ENCODE results near the gene PLCB1. TPM values are rescaled to one million over a fixed set of nuclear protein-coding genes. Genes with fewer than 3 reads are reported as not detected.

Gene PLCB1
- total and polyA plus RNA-seq, 10 of the 15 experiments (the other 5 are each of a cell fraction or from before 2014, with no cell fraction given): 0.05 to 5.3 (median 0.17) TPM; not detected in 1

- Histone ChIP-seq H3K79me2 (ENCODE audit: control insufficient read depth, insufficient read depth, low read length) (no peaks in the 10 kb centered on the region), H3K4me2 (ENCODE audit: control insufficient read depth, insufficient read depth) (no peak overlapping the region), H4K20me1 (ENCODE audit: control insufficient read depth, insufficient read depth) (no peaks in the 10 kb centered on the region), H3K36me3 (ENCODE audit: control insufficient read depth in 2 of 2, insufficient read depth in 2 of 2, low read length in 1 of 2) (no peaks in the 10 kb centered on the region), H3K9ac (ENCODE audit: control insufficient read depth, insufficient read depth, low read length) (no peak overlapping the region), H3K27me3 (replicated peaks in 1 of 2; ENCODE audit: control insufficient read depth in 2 of 2, insufficient read depth in 2 of 2, low read length in 1 of 2) (no peaks in the 10 kb centered on the region; a peak in 1 of 4 replicates), H3K4me1 (ENCODE audit: control insufficient read depth, insufficient read depth, low read length) (no peaks in the 10 kb centered on the region), H2AFZ (ENCODE audit: control insufficient read depth, low read depth, low read length) (no peak overlapping the region), H3K27ac (ENCODE audit: control insufficient read depth, insufficient read depth) (no peak overlapping the region), H3K9me3 (replicated peaks; ENCODE audit: control insufficient read depth, insufficient read depth, low read length) (no peaks in the 10 kb centered on the region), H3K4me3 (no peak overlapping the region)
- POLR2A ChIA-PET: interaction anchor here (1.0 kb wide), 1 partner anchor 21 kb away, joined by 3 read pairs; no protein-coding TSS in a partner anchor
- 48% methylated on average over 2 of the region's 2 CpGs for WGBS (ENCODE audit: insufficient coverage, insufficient replicate concordance, low lambda C conversion rate, missing lambda C conversion rate)
- no TSS peak for BruUV-seq (replicated peaks)
- FAIRE-seq: no peak
- intact Hi-C loops (cut with micrococcal nuclease; ENCODE audit: unreplicated experiment) (loop anchor here (10.0 kb wide), 1 partner anchor 598 kb away; no protein-coding TSS in a partner anchor), in situ Hi-C loops (cut with MboI) (no loop called here)
- CTCF ChIA-PET: interaction anchor here (1.3 kb wide), 1 partner anchor 13 kb away, joined by 3 read pairs; no protein-coding TSS in a partner anchor
- TF ChIP-seq EZH2 (IDR thresholded peaks at IDR 0.05; ENCODE audit: borderline replicate concordance, control insufficient read depth, low read depth, low read length): no peak
- no peak for TF ChIP-seq CREB1 (IDR thresholded peaks at IDR 0.05; ENCODE audit: low read depth)
- TF ChIP-seq NRF1 (conservative IDR thresholded peaks at IDR 0.05; ENCODE audit: low read depth, low read length): no peak
- TF ChIP-seq PKNOX1 (IDR thresholded peaks at IDR 0.05): no peak
- TF ChIP-seq MEF2B (IDR thresholded peaks at IDR 0.05; ENCODE audit: partially characterized antibody, poor library complexity, severe bottlenecking): no peak
- no peak for TF ChIP-seq HDAC2 (IDR thresholded peaks at IDR 0.05)
- TF ChIP-seq KLF5 (IDR thresholded peaks at IDR 0.05; ENCODE audit: partially characterized antibody): no peak
- no peak for TF ChIP-seq TCF7 (IDR thresholded peaks at IDR 0.05; ENCODE audit: borderline replicate concordance)
- no peak for TF ChIP-seq ATF3 (IDR thresholded peaks at IDR 0.05; ENCODE audit: borderline replicate concordance, extremely low read depth, low read depth, low read length)
- TF ChIP-seq, protein P1, sequence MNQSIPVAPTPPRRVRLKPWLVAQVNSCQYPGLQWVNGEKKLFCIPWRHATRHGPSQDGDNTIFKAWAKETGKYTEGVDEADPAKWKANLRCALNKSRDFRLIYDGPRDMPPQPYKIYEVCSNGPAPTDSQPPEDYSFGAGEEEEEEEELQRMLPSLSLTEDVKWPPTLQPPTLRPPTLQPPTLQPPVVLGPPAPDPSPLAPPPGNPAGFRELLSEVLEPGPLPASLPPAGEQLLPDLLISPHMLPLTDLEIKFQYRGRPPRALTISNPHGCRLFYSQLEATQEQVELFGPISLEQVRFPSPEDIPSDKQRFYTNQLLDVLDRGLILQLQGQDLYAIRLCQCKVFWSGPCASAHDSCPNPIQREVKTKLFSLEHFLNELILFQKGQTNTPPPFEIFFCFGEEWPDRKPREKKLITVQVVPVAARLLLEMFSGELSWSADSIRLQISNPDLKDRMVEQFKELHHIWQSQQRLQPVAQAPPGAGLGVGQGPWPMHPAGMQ (IDR thresholded peaks at IDR 0.05; ENCODE audit: borderline replicate concordance): no peak
- TF ChIP-seq, protein P2, sequence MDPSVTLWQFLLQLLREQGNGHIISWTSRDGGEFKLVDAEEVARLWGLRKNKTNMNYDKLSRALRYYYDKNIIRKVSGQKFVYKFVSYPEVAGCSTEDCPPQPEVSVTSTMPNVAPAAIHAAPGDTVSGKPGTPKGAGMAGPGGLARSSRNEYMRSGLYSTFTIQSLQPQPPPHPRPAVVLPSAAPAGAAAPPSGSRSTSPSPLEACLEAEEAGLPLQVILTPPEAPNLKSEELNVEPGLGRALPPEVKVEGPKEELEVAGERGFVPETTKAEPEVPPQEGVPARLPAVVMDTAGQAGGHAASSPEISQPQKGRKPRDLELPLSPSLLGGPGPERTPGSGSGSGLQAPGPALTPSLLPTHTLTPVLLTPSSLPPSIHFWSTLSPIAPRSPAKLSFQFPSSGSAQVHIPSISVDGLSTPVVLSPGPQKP (IDR thresholded peaks at IDR 0.05; ENCODE audit: low read depth, low read length): no peak
- no peak for TF ChIP-seq BACH1 (IDR thresholded peaks at IDR 0.05; ENCODE audit: borderline replicate concordance)
- no peak for TF ChIP-seq ESRRA (IDR thresholded peaks at IDR 0.05; ENCODE audit: low read length)
- no peak for TF ChIP-seq RCOR1 (conservative IDR thresholded peaks at IDR 0.05; ENCODE audit: low read depth, low read length)
- no peak for TF ChIP-seq RFX5 (IDR thresholded peaks at IDR 0.05; ENCODE audit: low read depth, low read length)
- TF ChIP-seq, protein P3, sequence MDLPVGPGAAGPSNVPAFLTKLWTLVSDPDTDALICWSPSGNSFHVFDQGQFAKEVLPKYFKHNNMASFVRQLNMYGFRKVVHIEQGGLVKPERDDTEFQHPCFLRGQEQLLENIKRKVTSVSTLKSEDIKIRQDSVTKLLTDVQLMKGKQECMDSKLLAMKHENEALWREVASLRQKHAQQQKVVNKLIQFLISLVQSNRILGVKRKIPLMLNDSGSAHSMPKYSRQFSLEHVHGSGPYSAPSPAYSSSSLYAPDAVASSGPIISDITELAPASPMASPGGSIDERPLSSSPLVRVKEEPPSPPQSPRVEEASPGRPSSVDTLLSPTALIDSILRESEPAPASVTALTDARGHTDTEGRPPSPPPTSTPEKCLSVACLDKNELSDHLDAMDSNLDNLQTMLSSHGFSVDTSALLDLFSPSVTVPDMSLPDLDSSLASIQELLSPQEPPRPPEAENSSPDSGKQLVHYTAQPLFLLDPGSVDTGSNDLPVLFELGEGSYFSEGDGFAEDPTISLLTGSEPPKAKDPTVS (IDR thresholded peaks at IDR 0.05; ENCODE audit: low read depth, low read length): no peak
- TF ChIP-seq NKRF (conservative IDR thresholded peaks at IDR 0.05): no peak
- TF ChIP-seq ATF7 (IDR thresholded peaks at IDR 0.05; ENCODE audit: low read depth): no peak
- RAD21 ChIA-PET (ENCODE audit: unreplicated experiment): no interaction called here
- SMC1A ChIA-PET (ENCODE audit: uncharacterized antibody, unreplicated experiment): no interaction called here
- no peak for DNase-seq (ENCODE audit: low read depth, low spot score)
- ATAC-seq: no peak
Measured at GRCh38 chr20:8756410-8756809, 624.3 kb downstream of the PLCB1 start.
